HPDE6-E6E7 (cell line): ENCODE measurements around the gene SERAC1.

Experiments
- DNase-seq: peaks from one replicate; pipeline ENCODE4 v3.0.0; 2011; ENCODE audit warnings: missing footprints; ENCODE audit errors: extremely low spot score

Gene SERAC1

DNA sequence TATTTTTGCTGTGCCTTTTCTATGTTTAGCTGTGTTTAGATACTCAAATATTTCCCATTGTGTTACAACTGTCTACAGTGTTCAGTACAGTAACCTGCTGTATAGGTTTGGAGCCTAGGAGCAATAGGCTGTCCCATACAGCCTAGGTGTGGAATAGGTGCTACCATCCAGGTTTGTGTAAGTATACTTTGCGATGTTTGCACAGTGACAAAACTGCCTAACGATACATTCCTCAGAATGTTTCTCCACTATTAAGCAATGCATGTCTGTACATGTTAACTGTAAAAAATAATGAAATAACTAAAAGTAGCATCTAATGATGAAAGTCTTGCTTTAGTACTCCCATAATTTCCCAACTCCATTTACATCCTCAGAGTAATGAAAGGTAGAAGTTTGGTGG, 46.0 kb downstream of the SERAC1 start:
- DNase-seq = peak; percentile 28

DNA sequence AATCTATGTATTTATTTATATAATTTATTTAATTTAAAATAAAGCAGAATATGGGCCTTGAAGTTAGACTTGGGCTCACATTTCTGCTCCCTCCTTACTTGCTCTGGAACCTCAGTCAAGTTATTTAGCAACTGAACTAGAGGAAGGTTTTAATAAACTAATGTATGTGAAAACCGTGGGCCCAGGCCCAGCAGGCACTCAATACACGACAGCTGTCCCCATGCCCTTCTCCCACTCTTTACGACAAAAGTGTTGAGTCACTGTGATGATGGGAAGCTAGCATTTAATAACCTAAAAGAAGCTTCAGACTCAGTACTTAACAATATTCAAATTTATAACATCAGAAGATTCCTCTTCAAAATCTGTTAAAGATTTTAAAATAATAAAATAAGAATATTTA, 46.7 kb downstream of the SERAC1 start:
- no peak for DNase-seq

- DNase-seq = no peak
Measured at GRCh38 chr6:158118886-158119285, 49.2 kb downstream of the SERAC1 start.

DNA sequence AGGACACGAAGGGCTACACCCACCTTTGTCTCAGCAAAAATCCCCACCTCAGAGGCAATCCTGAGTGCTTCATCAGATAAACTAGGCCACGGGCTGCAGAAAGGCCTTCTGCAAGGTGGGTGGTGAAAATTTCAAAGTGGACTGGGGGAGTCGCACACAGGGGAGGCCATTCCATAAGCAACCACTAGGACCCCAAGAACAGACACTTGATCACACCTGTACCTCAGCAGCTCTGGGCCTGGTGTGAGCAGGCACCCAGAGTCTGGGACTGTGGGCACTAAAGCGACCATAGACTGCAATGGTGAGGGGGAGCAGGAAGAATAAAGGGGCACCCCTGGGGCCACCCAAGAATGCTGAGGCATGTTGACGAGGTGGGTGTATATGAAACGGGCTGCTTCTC, 52.6 kb downstream of the SERAC1 start:
- no peak for DNase-seq

- no peak for DNase-seq
Measured at GRCh38 chr6:158115102-158115501, 53.0 kb downstream of the SERAC1 start.

- DNase-seq = no peak
Measured at GRCh38 chr6:158113802-158114201, 54.3 kb downstream of the SERAC1 start.

- no peak for DNase-seq
Measured at GRCh38 chr6:158111987-158112386, 56.1 kb downstream of the SERAC1 start.

- DNase-seq = no peak
Measured at GRCh38 chr6:158110986-158111385, 57.1 kb downstream of the SERAC1 start.

DNA sequence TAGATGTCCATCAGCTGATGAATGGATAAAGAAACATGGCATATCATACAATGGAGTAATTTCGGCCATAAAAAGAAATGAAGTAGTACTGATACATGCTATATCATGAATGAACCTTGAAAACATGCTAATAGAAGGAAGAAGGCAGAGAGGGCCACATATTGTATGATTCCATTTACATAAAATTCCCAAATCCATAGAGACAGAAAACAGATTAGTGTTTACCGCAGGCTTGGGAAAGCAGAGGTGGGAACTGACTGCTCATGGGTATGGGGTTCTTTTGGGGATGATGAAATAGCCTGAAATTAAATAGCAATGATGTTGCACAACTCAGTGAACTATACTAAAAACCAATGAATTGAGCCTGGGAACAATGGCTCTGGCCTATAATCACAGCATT, 58.3 kb downstream of the SERAC1 start:
- no peak for DNase-seq

DNA sequence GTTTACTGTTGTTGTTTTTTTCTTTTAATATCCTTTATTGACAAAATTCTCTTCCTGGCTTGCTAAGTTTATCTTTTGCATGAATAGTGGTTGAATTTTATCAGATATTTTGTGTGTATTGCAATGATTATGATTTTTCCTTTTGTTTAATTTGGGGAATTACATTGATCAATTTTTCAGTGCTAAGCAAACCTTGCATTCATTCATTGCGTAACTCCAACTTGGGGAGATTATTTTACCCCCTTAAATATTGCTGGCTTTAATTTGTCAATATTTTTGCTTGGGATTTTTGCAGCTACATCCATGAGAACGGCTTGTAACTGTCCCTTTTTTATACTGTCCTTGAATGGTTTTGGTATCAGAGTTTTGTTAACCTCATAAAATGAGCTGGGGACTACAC, 63.4 kb downstream of the SERAC1 start:
- no peak for DNase-seq

GRCh38 chr6:158103228-158103627, 64.8 kb downstream of the SERAC1 start:
- DNase-seq = no peak

DNA sequence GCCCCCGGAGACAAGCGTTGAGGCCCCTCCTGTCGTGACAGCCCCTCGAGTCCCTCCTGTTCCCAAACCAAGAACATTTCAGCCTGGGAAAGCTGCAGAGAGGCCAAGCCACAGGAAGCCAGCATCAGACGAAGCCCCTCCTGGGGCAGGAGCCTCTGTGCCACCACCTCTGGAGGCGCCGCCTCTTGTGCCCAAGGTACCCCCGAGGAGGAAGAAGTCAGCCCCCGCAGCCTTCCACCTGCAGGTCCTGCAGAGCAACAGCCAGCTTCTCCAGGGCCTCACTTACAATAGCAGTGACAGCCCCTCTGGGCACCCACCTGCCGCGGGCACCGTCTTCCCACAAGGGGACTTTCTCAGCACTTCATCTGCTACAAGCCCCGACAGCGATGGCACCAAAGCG, 72.4 kb downstream of the SERAC1 start:
- DNase-seq = no peak

DNA sequence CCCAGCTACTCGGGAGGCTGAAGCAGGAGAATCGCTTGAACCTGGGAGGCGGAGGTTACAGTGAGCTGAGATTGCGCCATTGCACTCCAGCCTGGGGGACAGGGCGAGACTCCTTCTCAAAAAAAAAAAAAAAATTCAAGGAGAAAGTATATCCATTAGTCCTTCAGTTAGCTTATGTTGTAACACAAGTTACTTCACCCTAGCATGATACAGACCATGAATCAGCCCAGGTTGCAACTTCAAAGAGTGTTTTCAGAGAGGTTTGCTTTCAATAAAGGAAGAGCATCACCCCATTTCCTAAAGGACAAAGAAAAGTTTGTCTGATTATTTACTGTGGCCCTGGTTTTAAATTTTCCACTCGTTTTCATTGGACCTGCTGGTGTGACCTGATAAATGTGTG, 73.0 kb downstream of the SERAC1 start:
- no peak for DNase-seq

GRCh38 chr6:158092806-158093205, 75.3 kb downstream of the SERAC1 start:
- no peak for DNase-seq

- DNase-seq = no peak
Measured at GRCh38 chr6:158087224-158087867, 80.7 kb downstream of the SERAC1 start.

DNA sequence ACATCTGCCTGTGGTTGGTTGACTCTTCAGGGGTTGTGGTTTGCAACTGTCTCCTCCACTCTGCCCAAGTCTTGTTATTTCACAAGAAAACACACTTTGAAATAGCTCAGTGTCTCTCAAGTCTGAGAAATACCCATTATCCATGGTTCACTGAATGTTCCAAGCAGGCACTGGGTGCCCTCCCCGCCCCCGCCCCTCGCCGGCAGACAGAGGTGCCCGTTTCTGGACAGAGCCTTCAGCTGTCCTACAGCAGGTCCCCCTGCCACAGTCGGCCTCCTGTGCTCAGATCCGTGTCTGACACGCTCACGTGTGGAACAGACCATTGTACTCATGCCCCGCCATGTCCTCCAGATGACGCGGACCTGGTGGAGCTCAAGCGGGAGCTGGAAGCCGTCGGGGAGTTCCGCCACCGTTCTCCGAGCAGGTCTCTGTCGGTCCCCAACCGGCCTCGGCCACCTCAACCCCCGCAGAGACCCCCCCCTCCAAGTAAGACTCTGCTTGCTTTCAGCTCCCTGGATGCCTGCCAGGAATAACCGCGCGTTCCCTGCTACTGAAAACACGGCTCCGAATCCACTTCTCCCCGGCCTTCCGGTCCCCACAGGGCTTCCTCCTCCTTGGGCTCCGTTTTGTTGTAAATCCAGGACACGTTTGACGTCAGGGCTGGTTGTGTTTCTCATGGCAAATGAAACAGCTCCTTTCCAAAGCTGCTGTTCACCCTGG, 81.4 kb downstream of the SERAC1 start:
- no peak for DNase-seq

- no peak for DNase-seq
Measured at GRCh38 chr6:158086054-158086503, 82.0 kb downstream of the SERAC1 start.

DNA sequence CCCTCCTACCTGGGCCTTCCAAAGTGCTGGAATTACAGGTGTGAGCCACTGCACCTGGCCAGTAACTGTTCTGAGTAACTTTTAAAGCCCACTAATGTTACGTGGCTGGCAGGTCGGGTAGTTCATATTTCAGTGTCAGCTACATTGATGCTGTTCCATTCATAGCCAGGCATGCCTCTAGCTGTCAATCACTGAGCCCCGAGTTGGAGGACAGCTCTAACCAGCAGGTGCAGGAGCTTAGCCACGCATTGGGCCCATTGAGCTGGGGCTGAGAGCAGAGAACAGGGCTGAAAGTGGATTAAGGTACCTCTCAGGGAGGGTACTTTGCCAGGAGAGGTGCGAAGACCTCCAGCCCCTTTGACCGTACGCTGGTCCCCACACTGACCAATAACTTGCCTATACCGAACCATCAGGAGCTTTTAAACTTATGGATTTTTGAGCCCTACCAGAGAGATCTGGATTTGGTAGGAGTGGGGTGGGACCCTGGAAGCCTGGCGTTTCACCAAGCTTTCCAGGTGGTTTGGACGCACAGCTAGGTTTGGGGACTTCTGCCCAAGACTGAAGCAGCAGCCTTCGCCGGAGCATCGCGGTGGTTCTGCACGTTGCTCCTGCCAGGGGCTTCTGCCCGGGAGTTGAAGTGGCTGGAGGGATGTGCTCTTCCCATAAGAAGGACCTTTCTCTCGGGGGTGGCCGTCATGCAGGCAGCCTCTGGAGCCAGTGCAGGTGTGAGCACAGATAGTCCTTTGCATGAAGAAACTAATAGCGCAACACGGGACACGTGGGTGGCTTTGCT, 82.6 kb downstream of the SERAC1 start:
- no peak for DNase-seq

- no peak for DNase-seq
Measured at GRCh38 chr6:158083455-158084325, 84.4 kb downstream of the SERAC1 start.

GRCh38 chr6:158081657-158081935, 86.5 kb downstream of the SERAC1 start:
- no peak for DNase-seq

DNA sequence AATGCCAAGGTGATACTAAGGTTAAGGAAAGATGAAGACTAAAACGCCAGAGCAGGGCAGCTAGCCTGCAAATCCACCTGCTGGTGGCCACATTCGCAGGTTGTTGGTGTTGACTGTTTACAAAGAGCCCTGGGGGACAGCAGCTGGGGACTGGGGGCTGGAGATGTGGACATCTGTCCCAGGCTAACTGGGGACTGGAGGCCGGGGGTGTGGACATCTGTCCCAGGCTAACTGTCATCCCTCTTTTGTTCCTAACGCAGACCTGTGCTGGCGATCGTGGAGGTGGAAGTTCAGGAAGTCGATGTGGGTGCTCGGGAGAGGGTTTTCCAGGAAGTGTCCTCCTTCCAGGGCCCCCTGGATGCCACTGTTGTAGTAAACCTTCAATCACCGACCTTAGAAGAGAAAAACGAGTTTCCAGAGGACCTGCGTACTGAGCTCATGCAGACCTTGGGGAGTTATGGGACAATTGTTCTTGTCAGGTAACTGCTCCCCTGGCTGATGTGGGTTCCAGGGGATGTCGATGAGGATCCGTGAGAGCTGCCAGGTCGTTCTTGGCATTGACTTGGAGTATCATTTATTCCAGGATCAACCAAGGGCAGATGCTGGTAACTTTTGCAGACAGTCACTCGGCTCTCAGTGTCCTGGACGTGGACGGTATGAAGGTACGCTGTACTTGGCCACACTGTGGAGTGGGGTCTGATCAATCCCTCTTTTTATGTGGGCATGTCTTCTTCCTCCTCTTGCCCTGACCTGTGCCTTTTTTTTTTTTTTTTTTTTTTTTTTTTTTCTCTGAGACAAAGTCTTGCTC, 87.0 kb downstream of the SERAC1 start:
- no peak for DNase-seq
